ENCODE data around the gene ADAMTS12. TPM values are rescaled to one million over a fixed set of nuclear protein-coding genes. Genes with fewer than 3 reads are reported as not detected.

The ADAMTS12 gene
- total and polyA plus RNA-seq, 2 of the 8 experiments (the other 6 are each of a cell fraction or from before 2014, with no cell fraction given) = 6.4 to 12.8 TPM

DNA sequence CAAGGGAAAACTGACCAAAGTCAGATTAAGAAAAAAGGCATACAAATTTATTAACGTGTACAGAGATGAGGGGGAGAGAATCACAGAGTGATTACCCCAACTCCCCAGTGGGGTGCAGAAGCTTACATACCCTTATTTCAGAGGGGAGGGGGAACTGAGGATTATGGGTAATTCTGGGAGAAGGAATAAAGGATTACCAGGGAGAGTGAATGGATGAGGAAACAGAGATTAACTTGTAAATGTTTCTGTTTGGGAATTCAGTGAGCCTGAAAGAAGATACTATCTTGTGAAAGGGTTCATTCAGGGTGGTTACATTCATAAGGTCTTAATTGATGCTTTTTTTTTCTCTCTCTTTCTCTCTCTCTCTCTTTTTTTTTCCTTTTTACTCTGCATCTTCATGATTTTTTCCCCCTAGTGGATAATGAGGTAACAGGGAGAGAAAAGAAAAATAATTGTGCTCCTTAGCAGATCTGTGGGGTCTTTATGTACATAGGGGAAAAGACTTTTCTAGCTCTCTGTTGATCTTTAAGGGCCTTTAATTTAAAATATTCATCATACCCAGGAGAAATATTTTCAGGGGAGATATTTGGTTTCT is 401.6 kb downstream of the ADAMTS12 start:
- Histone ChIP-seq H3K4ac (replicated peaks; ENCODE audit: insufficient read length, low read depth, low read length) (no peak overlapping the region), H4K91ac (replicated peaks; ENCODE audit: insufficient read length, low read length) (no peak overlapping the region), H2AFZ (ENCODE audit: low read length) (no peak overlapping the region), H3K18ac (ENCODE audit: extremely low read depth, low read length) (no peak overlapping the region), H3K56ac (replicated peaks; ENCODE audit: insufficient read length, low read depth, low read length) (no peak overlapping the region), H2BK20ac (ENCODE audit: low read length) (no peak overlapping the region), H2BK120ac (replicated peaks; ENCODE audit: low read depth, low read length) (no peak overlapping the region), H3K23me2 (ENCODE audit: low read depth, low read length) (no peaks in the 10 kb centered on the region), H4K20me1 (replicated peaks in 1 of 2; ENCODE audit: control insufficient read depth in 1 of 2, insufficient read depth in 2 of 2, low read length in 2 of 2) (no peaks in the 10 kb centered on the region), H2BK15ac (ENCODE audit: low read length) (no peak overlapping the region), H3K36me3 (ENCODE audit: control insufficient read depth in 2 of 4, insufficient read depth in 4 of 4, low read length in 3 of 4) (no peaks in the 10 kb centered on the region), H3K9ac (replicated peaks in 1 of 4; ENCODE audit: extremely low read depth in 1 of 4, low read depth in 3 of 4, low read length in 3 of 4) (no peak overlapping the region), H3K27me3 (replicated peaks in 1 of 4; ENCODE audit: control insufficient read depth in 3 of 4, extremely low read depth in 1 of 4, insufficient read depth in 3 of 4, low read length in 3 of 4) (no peaks in the 10 kb centered on the region), H3K79me1 (ENCODE audit: low read depth, low read length) (no peaks in the 10 kb centered on the region), H2BK5ac (ENCODE audit: low read depth, low read length) (no peak overlapping the region), H2BK12ac (ENCODE audit: low read depth, low read length) (no peak overlapping the region), H3K4me1 (replicated peaks in 1 of 4; ENCODE audit: control insufficient read depth in 3 of 4, insufficient read depth in 4 of 4, low read length in 3 of 4) (peaks cover 6 to 12% (median 9%) of the 10 kb centered on the region in 4 experiments; a peak in 6 of 7 replicates), H3K27ac (ENCODE audit: low read depth, low read length) (no peak overlapping the region), H3K4me3 (ENCODE audit: extremely low read depth in 1 of 4, insufficient read depth in 2 of 4, low read depth in 3 of 4, low read length in 4 of 4) (no peak overlapping the region), H3K9me3 (ENCODE audit: insufficient read depth in 2 of 2, low read depth in 1 of 2, low read length in 1 of 2) (no peaks in the 10 kb centered on the region), H3K4me2 (ENCODE audit: insufficient read depth in 1 of 2, low read depth in 2 of 2, low read length in 2 of 2) (no peak overlapping the region), H3K23ac (ENCODE audit: insufficient read length) (no peak overlapping the region), H3K14ac (ENCODE audit: insufficient read length) (no peak overlapping the region), H3K79me2 (ENCODE audit: control insufficient read depth in 1 of 2, insufficient read depth in 2 of 2, low read length in 2 of 2) (no peaks in the 10 kb centered on the region), H4K8ac (ENCODE audit: extremely low read depth, insufficient read depth, low read length) (no peak overlapping the region), H4K5ac (ENCODE audit: insufficient read length, low read depth, low read length) (peak overlapping the region; percentile 10), H2AK5ac (ENCODE audit: low read depth, low read length) (no peak overlapping the region)
- ChIA-PET CTCF (ENCODE audit: partially characterized antibody) (interaction anchor here (0.7 to 2.4 kb wide), 11 partner anchors 10 to 1125 kb away, joined by 3 to 8 read pairs (median 5); no protein-coding TSS in a partner anchor), POLR2A (ENCODE audit: partially characterized antibody) (interaction anchor here (0.8 to 2.1 kb wide), 7 partner anchors 8 to 49 kb away, joined by 3 to 6 read pairs (median 3); partner anchors contain the start of gene TARS1)
- DNase-seq (ENCODE audit: low read depth in 1 of 2, low spot score in 2 of 2) (no peak), FAIRE-seq (no peak)
- 33% methylated on average over 1 of the region's 1 CpG; no CpG with 5 or more reads in 1 of the 2 experiments for WGBS, 2 experiments (ENCODE audit: extremely low coverage in 1 of 2, insufficient coverage in 1 of 2, insufficient read length in 1 of 2, insufficient replicate concordance in 2 of 2, low coverage in 1 of 2, low lambda C conversion rate in 2 of 2, missing lambda C conversion rate in 1 of 2)
- TF ChIP-seq, protein P1, sequence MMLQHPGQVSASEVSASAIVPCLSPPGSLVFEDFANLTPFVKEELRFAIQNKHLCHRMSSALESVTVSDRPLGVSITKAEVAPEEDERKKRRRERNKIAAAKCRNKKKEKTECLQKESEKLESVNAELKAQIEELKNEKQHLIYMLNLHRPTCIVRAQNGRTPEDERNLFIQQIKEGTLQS (IDR thresholded peaks at IDR 0.05; ENCODE audit: insufficient read depth, low read depth, low read length) = no peak
- TF ChIP-seq, protein P2, sequence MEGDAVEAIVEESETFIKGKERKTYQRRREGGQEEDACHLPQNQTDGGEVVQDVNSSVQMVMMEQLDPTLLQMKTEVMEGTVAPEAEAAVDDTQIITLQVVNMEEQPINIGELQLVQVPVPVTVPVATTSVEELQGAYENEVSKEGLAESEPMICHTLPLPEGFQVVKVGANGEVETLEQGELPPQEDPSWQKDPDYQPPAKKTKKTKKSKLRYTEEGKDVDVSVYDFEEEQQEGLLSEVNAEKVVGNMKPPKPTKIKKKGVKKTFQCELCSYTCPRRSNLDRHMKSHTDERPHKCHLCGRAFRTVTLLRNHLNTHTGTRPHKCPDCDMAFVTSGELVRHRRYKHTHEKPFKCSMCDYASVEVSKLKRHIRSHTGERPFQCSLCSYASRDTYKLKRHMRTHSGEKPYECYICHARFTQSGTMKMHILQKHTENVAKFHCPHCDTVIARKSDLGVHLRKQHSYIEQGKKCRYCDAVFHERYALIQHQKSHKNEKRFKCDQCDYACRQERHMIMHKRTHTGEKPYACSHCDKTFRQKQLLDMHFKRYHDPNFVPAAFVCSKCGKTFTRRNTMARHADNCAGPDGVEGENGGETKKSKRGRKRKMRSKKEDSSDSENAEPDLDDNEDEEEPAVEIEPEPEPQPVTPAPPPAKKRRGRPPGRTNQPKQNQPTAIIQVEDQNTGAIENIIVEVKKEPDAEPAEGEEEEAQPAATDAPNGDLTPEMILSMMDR (IDR thresholded peaks at IDR 0.05; ENCODE audit: control extremely low read depth in 1 of 3, insufficient read depth in 1 of 3, low read depth in 1 of 3, low read length in 3 of 3) = no peak
- TF ChIP-seq BRCA1 (IDR thresholded peaks at IDR 0.05; ENCODE audit: low read depth, low read length) (no peak), TAF7 (optimal IDR thresholded peaks at IDR 0.05; ENCODE audit: borderline replicate concordance, low read depth, low read length) (no peak), GABPA (IDR thresholded peaks at IDR 0.05; ENCODE audit: borderline replicate concordance, insufficient read depth, low read length) (no peak), TBP (IDR thresholded peaks at IDR 0.05; ENCODE audit: low read depth, low read length) (no peak), EGR1 (IDR thresholded peaks at IDR 0.05; ENCODE audit: borderline replicate concordance, low read depth, low read length) (no peak), SP1 (IDR thresholded peaks at IDR 0.05; ENCODE audit: low read depth, low read length) (no peak), RNF2 (IDR thresholded peaks at IDR 0.05; ENCODE audit: borderline replicate concordance, low read depth, low read length, missing control alignments, poor library complexity, severe bottlenecking) (no peak), SIRT6 (IDR thresholded peaks at IDR 0.05; ENCODE audit: low read length) (no peak)

Measured in H1 (cell line).